ENCODE measurements around the gene KRT33B. TPM values are rescaled to one million over a fixed set of nuclear protein-coding genes. Genes with fewer than 3 reads are reported as not detected.

Gene KRT33B
- total and polyA plus RNA-seq, 10 of the 15 experiments (the other 5 are each of a cell fraction or from before 2014, with no cell fraction given) = not detected

DNA sequence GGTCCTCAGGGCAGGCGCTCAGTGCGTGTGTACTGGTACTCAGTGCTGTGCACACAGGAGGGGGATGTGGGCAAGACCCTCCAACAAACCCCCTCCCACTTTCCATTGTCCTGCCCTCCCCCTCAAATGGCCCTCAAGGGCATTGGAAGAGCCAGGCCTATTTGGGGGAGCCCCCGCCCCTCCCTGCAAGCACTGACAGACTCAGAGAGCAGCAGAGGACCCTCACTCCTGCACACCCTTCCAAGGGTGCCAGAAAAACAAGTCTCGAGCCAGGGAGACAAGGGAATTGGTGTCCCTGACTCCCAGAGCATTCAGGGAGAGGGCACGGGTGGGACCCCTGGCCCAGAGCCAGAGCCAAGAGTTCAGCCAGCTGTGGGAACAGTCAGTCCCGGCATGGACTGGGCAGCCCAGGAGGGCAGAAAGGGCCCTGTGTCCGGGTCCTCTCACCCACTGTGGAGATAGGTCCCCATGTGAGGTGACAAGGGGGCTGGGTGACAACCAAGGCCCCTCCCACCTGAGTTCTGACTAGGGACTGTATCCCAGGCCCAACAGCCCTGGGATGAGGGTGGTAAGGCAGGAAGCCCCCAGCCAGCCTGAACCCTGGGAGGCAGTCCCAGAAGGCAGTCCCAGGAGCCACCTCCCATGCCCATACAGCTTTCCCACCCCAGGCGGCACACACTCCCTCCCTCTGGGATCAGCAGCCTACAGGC lies 42.0 kb downstream of the KRT33B start (continued):
- no peak for TF ChIP-seq EP300 (IDR thresholded peaks at IDR 0.05; ENCODE audit: borderline replicate concordance in 1 of 2, control insufficient read depth in 1 of 2, low read depth in 2 of 2, low read length in 2 of 2)
- no peak for TF ChIP-seq YY1 (IDR thresholded peaks at IDR 0.05; ENCODE audit: low read depth, low read length)

GRCh38 chr17:41326173-41327145 lies 43.2 kb downstream of the KRT33B start:
- RAD21 ChIA-PET (ENCODE audit: unreplicated experiment) = no interaction called here
- SMC1A ChIA-PET (ENCODE audit: uncharacterized antibody, unreplicated experiment) = no interaction called here
- TF ChIP-seq RAD51 (IDR thresholded peaks at IDR 0.05) (no peak), BRCA1 (IDR thresholded peaks at IDR 0.05; ENCODE audit: low read depth, low read length) (no peak), NFXL1 (IDR thresholded peaks at IDR 0.05; ENCODE audit: borderline replicate concordance) (no peak), TBL1XR1 (IDR thresholded peaks at IDR 0.05; ENCODE audit: low read depth, low read length) (no peak), SMC3 (IDR thresholded peaks at IDR 0.05; ENCODE audit: borderline replicate concordance, low read length) (no peak), ZNF687 (IDR thresholded peaks at IDR 0.05) (no peak), POU2F2 (IDR thresholded peaks at IDR 0.05; ENCODE audit: borderline replicate concordance, low read depth, low read length) (no peak), DPF2 (IDR thresholded peaks at IDR 0.05) (no peak), KDM1A (IDR thresholded peaks at IDR 0.05; ENCODE audit: borderline replicate concordance) (no peak), KLF5 (IDR thresholded peaks at IDR 0.05; ENCODE audit: partially characterized antibody) (no peak), PAX5 (IDR thresholded peaks at IDR 0.05; ENCODE audit: borderline replicate concordance, low read depth, low read length) (no peak), STAT1 (conservative IDR thresholded peaks at IDR 0.05) (no peak), FOS (IDR thresholded peaks at IDR 0.05; ENCODE audit: borderline replicate concordance, extremely low read depth, insufficient read length) (no peak), HDAC6 (IDR thresholded peaks at IDR 0.05; ENCODE audit: unreplicated experiment) (no peak), TARDBP (IDR thresholded peaks at IDR 0.05; ENCODE audit: borderline replicate concordance) (no peak), BMI1 (IDR thresholded peaks at IDR 0.05; ENCODE audit: borderline replicate concordance) (no peak), ASH2L (IDR thresholded peaks at IDR 0.05; ENCODE audit: borderline replicate concordance, low read depth) (no peak)

More at GRCh38 chr17:41326173-41327145, 43.2 kb downstream of the KRT33B start:
- H3K4me1 ChIP-seq (ENCODE audit: control insufficient read depth, insufficient read depth, low read length) = no peaks in the 10 kb centered on the region
- H3K79me2 ChIP-seq (ENCODE audit: control insufficient read depth, insufficient read depth, low read length) = no peaks in the 10 kb centered on the region
- no peaks in the 10 kb centered on the region for H4K20me1 ChIP-seq (ENCODE audit: control insufficient read depth, insufficient read depth)
- 24% methylated on average over 14 of the region's 18 CpGs for WGBS (ENCODE audit: insufficient coverage, insufficient replicate concordance, low lambda C conversion rate, missing lambda C conversion rate)
- ChIA-PET CTCF (no interaction called here), POLR2A (no interaction called here)
- no peak overlapping the region for H3K4me2 ChIP-seq (ENCODE audit: control insufficient read depth, insufficient read depth)
- H3K4me3 ChIP-seq = no peak overlapping the region
- no peaks in the 10 kb centered on the region; a peak in 1 of 4 replicates for H3K27me3 ChIP-seq (replicated peaks in 1 of 2; ENCODE audit: control insufficient read depth in 2 of 2, insufficient read depth in 2 of 2, low read length in 1 of 2)
- H3K9me3 ChIP-seq (replicated peaks; ENCODE audit: control insufficient read depth, insufficient read depth, low read length) = no peaks in the 10 kb centered on the region
- H3K36me3 ChIP-seq (ENCODE audit: control insufficient read depth in 2 of 2, insufficient read depth in 2 of 2, low read length in 1 of 2) = no peaks in the 10 kb centered on the region
- H3K9ac ChIP-seq (ENCODE audit: control insufficient read depth, insufficient read depth, low read length) = no peak overlapping the region
- H3K27ac ChIP-seq (ENCODE audit: control insufficient read depth, insufficient read depth) = no peak overlapping the region
- DNase-seq (ENCODE audit: low read depth, low spot score) (no peak), ATAC-seq (no peak), FAIRE-seq (no peak)
- no TSS peak for BruUV-seq (replicated peaks)
- in situ Hi-C loops (cut with MboI) = no loop called here
- intact Hi-C loops (cut with micrococcal nuclease; ENCODE audit: unreplicated experiment) = loop anchor here (10.0 kb wide), 1 partner anchor 702 kb away; no protein-coding TSS in a partner anchor
- no peak overlapping the region for H2AFZ ChIP-seq (ENCODE audit: control insufficient read depth, low read depth, low read length)

Measured in GM12878 (cell line).